ENCODE data around the gene PXDN.
"Not testable (repeated sequence)": the region's sequence is repeated elsewhere in the genome, so short reads cannot be mapped to it uniquely, and the experiment has no call there.

PXDN gene

DNA sequence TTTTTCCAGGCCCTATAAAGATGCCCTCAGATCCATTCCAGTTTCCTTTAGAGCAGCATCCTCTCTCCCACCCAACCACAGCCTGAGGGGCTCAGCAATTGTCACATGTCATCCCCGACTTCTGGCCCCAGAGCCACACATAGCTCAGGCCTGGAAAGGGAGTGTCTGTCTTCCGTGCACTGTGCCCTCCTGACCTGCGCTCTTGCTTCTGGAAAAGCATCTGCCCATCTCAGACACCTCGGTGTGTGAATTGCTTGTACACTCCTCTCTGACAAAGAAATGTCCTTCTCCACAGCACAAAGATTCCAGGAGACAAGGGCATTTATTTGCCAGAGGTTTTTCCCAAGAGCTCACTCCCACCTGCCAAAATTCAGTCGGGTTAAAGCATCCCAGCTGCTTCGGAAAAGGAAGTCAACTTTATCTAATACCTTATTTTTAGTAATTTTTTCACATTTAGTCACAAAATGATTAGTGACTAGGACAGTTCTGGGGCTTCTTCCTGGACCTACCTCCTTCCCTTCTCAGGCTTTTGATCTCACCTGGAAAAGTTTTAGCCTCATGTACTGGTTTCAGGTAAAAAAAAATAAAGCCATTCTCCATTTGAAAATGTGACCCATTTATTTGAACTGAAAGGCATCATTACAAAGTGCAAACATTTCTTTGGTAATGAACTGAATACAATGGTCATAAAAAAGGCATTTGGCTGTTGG is 112.9 kb downstream of the PXDN start:
- no peak for DNase-seq (ENCODE audit: low read depth)

DNA sequence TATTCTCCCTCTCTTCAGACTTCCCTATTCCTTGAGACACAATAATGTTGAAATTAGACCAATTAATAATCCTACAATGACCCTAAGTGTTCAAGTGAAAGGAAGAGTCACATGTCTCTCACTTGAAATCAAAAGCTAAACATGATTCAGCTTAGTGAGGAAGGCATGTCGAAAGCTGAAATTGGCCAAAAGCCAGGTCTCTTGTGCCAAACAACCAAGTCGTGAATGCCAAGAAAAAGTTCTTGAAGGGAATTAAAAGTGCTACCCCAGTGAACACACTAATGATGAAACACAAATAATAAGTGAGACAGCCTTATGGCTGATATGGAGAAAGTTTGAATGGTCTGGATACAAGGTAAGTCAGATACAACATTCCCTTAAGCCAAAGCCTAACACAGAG is 115.4 kb downstream of the PXDN start:
- no peak for DNase-seq (ENCODE audit: low read depth)

DNA sequence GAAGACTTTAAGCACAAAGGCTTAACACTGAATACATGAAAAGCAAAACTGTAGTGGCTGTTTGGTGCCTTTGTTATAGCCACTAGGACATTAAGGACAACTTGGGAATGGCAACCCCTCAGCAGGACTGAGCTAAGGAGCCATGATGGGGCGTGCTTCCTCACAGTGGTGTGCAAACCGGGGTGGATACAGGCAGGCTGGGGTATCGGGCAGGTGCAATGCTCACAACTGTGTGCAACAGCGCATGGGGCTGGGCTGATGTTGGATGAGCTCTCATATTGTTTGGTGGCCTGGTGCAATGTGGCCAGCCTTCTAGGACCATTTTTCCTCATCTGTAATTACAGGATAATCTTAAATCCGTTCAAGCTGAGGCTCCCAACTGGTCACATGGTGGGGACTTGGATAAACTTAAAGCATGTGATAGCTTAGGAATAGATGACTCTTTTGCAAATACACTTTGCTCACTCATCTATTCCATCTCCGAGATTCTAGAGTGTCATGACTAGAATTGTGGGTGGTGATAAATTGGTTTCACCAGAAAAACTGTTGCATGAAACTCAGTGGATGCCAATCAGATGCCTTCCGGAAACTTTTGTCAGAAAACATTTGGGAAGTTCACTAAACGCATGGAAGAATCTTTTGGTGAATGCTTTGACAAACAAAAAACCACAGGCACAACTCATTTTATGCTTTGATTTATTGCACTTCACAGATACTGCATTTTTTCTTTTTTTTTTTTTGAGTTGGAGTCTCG is 116.5 kb downstream of the PXDN start:
- no peak for DNase-seq (ENCODE audit: low read depth)

DNA sequence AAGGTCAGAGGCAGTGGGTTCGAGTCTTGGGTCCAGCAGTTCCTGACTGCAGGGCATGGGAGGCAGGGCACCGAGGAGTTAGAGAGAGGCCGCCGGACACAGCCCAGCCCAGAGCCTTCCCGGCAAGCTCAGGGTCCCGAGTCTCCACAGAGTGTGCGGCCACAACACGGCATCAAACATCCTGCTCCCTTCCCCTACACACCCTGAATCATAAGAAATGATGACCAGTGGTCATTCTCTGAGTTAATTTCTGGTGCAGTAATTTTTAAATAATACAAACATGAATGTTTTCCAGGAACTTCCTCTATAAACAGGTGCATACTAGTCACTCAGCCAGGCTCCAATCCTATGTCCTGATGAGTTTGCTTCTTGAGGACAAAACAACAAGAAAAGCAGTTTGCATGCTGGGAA is 118.0 kb downstream of the PXDN start:
- no peak for DNase-seq (ENCODE audit: low read depth)

DNA sequence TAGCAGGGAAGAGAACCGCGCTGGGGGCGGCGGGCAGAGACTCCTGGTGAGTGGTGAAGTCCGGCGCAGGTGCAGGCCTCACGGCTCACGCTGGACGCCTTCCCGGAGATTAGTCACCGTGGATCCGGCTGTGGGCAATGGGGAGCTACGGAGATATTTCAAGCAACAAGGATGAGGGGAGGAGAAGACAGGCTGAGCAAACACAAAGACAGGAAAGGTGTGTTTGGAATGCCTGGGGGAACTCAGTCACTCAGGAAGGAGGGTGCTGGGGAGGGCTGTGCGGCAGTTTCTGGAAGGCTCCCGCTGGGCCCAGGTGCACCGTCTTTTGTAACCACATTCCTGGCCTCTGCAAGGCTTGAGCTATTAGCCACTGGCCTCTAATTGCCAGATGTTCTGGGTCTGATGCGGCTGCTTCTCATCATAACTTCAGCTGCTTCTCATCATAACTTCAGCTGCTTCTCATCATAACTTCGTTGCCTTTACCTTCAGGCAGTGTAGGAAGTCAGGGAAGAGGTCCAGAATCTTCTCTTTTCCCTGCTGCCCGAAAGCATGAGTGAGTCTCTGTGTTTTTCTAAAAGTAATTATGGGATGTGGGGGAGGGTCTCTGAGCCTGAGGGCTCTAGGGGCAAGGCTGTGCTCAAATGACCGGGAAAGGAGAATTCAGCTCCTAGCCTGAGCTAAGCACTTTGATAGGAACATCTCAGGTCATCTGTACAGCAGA is 118.9 kb downstream of the PXDN start:
- DNase-seq (ENCODE audit: low read depth) = no peak

DNA sequence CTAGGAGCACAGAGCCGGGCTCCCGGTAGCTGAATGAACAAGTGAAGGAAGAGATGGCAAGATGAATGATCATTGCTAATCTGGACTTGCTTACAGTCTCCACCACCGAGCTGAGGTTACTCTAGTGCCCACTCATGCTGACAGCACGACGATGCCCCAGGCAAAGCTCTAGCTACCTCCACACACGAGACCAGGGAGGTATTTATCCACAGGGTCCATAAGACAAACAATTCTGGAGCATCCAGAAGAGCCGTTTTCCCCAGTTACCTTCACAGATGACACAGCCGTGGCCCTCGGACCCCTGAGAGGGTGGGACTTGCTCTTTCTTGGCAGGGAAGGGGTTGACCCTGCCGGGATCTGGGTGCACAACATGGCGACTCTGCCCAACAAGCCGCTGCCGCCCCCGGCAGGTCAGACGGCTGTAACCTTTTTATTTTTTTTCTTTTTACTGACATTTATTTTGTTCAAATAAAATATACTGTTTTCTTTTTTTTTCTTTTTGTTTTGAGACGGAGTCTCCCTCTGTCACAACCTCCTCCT is 120.3 kb downstream of the PXDN start:
- no peak for DNase-seq (ENCODE audit: low read depth)

DNA sequence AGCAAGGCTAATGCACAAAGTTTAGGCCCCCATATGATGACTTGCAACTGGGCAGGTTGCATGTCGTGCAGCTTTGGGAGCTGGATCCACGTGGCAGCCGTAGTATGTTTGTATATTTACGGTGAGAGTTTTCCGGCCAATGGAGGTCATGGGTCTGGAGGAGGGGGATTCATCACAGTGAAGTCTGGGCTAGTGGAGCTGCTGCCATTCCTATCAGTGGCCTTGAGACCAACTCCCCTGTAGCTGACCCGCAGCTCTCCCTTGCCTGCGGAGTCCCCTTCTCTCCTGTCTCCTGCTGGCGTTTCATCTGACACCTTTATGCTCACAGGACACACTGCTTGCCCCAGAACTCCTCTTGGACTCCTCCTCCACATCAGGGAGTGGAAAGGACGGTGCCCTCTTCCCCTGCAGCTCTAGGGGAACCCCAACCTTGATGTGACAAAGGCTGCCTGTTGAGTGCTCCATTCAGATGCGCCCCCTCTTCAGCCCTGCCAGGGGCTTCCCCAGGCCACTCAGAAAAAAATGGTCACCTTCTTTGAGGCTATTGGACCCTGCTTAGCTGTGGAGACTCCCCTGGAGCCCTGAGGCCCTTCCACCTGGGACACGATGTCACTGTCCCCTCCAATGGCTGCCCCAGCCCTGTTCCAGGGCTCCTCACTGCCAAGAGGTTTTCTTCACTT is 121.7 kb downstream of the PXDN start:
- no peak for DNase-seq (ENCODE audit: low read depth)

DNA sequence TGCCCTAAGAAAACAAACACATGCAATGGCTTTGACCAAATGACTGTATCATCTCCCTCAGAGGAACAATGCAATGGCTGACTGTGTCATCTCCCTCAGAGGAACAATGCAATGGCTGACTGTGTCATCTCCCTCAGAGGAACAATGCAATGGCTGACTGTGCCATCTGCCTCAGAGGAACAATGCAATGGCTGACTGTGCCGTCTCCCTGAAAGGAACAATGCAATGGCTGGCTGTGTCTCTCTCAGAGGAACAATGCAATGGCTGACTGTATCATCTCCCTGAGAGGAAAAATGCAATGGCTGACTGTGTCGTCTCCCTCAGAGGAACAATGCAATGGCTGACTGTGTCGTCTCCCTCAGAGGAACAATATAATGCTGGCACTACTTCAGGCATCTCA is 122.3 kb downstream of the PXDN start:
- not testable (repeated sequence) for DNase-seq (ENCODE audit: low read depth)

DNA sequence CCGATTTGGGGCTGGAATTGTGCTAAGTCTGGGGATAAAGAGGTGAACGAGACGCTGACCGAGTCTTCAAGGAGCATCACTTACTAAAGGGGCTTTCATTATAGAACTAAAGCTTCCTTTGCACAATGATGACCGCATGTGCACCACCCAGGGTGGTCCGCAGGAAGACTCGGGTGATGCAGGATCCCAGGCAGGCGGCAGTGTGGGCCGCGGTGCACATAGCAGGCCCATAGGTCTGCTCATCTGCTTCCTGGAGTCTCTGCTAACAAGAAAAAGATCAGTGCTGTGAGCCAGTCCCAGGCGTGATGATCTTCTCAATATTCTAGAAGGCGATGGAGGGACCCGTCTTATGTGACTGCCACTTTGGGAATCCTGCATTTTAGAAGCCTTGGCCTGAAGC is 122.8 kb downstream of the PXDN start:
- DNase-seq (ENCODE audit: low read depth) = no peak

DNA sequence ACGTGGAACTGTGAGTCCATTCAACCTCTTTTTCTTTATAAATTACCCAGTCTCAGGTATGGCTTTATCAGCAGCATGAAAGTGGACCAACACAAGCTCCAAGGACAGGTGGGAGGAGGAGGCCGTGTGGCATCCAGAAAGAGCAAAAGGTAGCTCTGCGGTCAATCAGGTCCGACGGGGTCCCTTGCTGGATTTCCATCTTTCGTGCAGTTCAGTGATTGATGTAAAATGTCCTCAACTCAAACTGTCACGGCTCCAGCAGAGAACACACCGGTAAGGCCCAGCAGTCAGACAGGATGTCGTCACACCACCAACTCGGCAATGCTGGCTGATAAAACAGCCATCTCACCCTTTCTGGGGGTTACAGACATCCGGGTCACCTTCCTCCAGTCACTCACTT is 123.3 kb downstream of the PXDN start:
- no peak for DNase-seq (ENCODE audit: low read depth)

DNA sequence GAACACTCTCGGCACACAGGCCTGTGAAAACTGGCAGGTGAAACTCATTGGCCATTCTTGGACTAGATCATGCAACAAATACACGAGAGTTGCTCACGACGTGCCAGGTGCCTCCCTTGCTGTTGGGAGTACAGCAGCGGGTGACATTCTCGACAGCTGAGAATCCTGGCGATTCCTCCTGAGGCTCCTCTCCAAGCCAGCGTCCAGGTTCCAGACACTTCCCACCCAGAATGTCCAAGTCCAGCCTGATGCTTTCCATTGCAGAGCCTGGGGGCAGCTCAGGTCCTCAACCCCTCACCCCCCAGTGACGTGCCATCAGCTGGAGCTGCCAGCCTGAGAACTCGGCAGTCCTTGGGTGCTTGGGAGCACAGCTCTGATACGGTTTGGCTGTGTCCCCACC is 124.2 kb downstream of the PXDN start:
- DNase-seq (ENCODE audit: low read depth) = no peak

DNA sequence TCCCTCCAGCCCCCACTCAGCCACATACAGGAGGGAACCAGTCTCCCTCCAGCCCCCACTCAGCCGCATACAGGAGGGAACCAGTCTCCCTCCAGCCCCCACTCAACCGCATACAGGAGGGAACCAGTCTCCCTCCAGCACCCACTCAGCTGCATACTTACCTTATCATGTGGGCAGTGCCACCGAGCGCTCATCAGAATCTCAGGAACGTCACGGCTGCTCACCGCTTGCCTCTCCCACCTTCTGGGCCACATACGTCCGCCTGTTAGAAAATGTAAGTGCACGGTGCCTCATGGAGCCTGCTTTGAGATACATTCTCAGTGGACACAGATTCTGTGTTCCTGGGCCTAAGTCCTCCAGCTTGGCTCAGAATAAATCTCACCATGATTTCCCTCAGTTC is 124.8 kb downstream of the PXDN start:
- no peak for DNase-seq (ENCODE audit: low read depth)

DNA sequence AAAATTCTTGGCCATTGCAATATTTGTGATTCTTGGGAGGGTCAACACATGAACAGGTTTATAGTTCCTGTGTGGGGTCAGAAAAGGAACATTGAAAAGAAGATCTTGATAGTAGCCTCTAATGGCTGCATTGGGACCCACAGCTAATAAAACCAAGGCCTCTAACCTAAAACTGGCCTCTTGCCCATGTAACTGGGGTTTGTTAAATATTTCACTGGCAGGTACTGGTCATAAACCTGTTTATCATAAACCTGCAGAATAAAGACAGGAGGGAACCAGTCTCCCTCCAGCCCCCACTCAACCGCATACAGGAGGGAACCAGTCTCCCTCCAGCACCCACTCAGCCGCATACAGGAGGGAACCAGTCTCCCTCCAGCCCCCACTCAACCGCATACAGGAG is 125.3 kb downstream of the PXDN start:
- no peak for DNase-seq (ENCODE audit: low read depth)

DNA sequence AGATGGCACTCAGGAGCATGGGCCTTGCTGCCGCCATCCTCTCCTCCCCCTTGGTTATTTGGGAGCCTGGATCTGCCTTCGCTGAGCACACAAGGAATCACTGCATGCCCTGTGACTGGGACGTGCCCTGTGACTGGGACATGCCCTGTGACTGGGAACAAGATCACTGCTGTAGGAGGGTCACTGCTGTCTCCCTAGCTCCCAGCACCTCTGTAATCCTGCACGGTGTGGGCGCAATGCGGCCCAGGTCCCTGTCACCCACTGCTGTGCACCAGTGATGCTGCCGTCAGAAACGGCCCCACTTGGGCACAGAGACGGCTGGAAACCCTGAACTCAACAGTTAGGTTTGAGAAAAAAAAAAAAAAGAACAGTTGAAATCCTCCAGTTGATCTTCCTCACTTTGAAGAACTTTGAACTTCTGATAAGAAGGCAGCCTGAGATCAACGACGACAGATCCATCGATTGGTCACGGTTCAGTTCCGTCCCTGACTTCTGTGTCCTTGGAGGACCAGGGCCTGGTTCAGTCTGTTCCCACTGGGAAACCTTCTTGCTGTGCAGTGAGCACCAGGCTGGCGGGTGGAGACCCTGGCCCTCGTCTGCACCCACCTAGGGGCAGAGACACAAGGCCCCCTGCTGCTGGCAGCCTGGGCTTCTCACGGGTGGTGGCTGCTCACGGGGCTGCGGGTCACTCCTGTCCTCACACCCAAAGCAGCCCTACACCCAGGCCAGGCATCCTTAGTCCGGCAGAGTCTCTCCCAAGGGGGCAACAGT is 125.9 kb downstream of the PXDN start:
- no peak for DNase-seq (ENCODE audit: low read depth)

DNA sequence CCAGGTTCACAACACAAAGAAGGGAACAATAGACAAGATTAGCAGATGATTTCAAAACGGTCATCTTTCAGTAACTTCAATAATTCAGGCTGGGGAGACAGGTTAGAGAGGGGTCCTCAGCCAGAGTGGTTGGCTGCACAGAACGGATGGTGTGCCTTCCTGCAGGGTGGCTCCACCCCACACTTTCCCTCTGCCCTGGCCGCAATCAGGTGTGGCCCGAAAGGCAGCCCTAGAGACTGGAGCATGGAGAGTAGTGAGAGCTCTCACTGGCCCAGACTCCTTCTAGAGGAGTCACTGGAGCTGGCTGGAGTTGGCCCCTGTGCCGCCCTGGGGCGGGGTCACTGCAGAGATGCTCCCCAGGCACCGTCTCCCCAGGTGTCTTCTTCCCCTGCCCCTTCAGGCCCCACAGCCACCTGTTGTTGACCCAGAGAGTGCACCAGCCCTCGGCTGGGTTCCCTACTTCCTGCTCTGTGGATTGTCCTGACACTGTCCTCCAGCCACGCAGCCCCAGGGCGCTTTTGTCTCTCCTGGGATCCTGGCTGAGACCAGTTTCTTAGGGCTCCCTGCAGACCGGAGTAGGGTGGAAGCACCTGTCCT is 126.8 kb downstream of the PXDN start:
- no peak for DNase-seq (ENCODE audit: low read depth)

DNA sequence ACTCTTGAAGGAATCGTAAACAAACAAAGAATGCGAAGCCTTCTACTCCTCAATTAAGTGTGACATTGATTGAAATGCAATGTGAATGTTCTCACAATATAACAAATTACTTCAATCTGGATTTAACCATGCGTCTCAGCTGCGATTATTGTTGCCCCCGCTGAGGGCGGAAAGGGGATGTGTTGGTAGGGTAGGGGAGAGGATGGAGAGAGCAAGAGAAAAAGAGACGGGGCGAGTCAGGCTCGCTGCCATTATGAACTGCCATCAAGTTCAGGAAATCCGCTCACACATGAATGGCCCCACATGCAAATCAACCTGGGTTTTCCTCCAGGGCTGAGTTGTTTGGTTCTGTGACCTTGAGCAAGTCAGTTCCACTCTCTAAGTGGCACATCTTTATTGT is 129.8 kb downstream of the PXDN start:
- DNase-seq (ENCODE audit: low read depth) = no peak

DNA sequence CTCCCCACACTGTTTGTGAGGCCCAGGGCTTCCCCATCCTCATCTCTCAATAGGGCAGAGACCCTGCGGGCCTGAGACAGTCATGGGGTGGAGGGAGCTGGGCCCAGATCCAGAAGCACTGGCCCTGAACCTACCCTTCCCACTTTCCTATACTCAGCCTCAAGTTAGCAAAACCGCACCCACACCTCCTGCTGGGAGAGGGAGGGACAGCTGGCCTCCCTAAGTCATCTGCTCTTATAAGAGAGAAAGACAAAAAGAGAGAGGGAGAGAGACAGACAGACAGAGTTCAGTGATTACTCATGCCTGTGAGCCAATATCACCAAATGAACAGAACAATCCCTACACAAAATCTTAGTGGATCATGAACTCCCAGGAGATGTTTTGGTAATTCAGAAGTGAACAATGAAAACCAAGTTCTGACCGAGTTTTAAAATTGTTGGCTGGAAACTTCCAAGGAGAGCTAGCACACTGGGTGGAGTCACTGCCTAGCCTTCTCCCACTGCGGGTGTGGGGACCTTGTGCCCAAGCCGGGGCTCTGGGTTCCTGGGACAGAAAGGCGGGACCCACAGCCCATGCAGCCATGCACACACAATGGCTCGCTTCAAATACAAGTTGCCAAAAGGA is 130.5 kb downstream of the PXDN start:
- no peak for DNase-seq (ENCODE audit: low read depth)

DNA sequence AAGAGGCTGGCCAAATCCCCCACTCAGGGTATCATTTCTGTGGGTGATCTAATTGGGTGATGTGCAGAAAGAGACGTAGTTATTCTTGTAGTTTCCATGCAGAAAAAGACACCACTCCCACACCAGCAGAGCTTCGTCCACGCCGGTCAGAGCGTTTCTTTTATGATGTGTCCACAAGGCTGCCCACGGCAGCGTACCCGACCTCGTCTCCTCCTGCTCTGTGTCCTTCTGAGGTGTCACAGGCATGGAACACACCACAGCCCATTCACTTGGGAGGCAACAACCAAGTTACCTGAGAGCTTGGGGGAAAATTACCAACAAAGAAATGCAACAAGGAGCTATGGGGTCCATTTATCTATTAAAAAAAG is 131.3 kb downstream of the PXDN start:
- DNase-seq (ENCODE audit: low read depth) = no peak

DNA sequence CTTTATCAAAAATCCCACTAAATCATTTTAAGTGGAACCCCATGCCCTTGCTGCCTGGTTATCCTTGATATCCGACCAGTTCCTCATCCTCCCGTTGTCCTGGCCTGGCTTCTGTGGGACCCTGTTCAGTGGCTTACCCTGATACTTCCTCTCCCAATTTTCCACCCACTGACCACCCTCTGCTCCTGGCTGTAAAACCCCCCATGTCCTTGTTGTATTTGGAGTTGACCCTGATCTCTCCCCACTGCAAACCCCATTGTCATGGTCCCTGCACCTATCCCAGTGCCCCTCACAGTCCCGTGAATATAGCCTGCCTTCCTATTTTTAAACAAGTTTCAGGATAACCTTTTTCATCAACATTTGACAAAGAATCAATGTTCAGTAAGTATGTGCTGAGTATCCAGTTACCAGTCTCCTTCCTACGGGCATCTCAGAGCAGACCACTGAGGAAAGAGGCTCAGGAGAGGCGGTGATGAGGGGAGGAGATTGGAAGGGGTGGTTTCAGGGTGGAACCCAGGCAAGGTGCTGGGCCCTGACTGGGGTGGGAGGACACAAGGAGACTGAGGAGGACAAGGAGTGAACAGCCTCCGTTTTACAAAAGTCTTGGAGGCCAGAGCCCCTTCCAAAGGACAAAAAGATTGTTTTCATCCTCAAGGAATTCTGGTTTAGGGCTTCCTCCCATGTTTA is 131.8 kb downstream of the PXDN start:
- no peak for DNase-seq (ENCODE audit: low read depth)

DNA sequence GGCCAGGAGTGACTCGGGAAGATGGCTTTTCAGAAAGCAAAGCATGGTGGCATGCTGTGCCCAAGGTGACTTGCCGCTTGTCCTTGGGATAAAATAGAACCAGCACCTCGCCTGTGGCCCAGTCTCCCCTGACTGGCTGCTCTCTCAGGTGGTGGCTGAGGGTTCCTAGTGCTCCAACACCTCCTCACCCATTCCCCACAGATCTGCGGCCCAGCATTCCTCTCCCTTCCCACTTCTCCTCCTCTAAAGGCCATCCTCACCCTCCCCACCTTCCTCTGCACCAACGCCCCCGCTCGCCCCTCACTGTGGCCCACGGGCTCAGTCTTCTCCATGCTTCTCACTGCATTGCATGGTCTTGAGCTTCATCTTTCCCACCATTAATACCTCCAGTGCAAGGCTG is 132.4 kb downstream of the PXDN start:
- no peak for DNase-seq (ENCODE audit: low read depth)
